Astrocyte of the cerebellum (primary cell): ENCODE measurements around the gene MAT2B.

Experiments used
- DNase-seq: peaks from one replicate; pipeline ENCODE4 v3.0.0-alpha.2; 2011; ENCODE audit warnings: low read depth
- H3K4me3 ChIP-seq: 2 replicates; pipeline ENCODE4 v1.5.1; 2011; ENCODE audit warnings: mild to moderate bottlenecking, low read depth, low read length, moderate library complexity
- in situ Hi-C: cut with HindIII; loops from 2 replicates; pipeline ENCODE4 v1.10.0; 2017; ENCODE audit warnings: low sequenced_read_pairs
- TF ChIP-seq, protein P1 (sequence below): IDR thresholded peaks from 2 replicates; pipeline ENCODE4 v1.5.1; 2012; ENCODE audit warnings: low read length, low read depth, moderate library complexity, mild to moderate bottlenecking; ENCODE audit errors: missing control alignments

MAT2B gene

GRCh38 chr5:163505368-163506094 is at the start of gene MAT2B:
MAT2B (plus strand) TSS chr5:163505619; CDS start chr5:163505687, 68 bp downstream.
- in situ Hi-C loops, result no loop called here
- peak within 1 kb of the TSS; percentile 85 for H3K4me3 ChIP-seq
- DNase-seq, result peak; percentile 82
- TF ChIP-seq, protein P1, sequence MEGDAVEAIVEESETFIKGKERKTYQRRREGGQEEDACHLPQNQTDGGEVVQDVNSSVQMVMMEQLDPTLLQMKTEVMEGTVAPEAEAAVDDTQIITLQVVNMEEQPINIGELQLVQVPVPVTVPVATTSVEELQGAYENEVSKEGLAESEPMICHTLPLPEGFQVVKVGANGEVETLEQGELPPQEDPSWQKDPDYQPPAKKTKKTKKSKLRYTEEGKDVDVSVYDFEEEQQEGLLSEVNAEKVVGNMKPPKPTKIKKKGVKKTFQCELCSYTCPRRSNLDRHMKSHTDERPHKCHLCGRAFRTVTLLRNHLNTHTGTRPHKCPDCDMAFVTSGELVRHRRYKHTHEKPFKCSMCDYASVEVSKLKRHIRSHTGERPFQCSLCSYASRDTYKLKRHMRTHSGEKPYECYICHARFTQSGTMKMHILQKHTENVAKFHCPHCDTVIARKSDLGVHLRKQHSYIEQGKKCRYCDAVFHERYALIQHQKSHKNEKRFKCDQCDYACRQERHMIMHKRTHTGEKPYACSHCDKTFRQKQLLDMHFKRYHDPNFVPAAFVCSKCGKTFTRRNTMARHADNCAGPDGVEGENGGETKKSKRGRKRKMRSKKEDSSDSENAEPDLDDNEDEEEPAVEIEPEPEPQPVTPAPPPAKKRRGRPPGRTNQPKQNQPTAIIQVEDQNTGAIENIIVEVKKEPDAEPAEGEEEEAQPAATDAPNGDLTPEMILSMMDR, result peak; percentile 32

DNA sequence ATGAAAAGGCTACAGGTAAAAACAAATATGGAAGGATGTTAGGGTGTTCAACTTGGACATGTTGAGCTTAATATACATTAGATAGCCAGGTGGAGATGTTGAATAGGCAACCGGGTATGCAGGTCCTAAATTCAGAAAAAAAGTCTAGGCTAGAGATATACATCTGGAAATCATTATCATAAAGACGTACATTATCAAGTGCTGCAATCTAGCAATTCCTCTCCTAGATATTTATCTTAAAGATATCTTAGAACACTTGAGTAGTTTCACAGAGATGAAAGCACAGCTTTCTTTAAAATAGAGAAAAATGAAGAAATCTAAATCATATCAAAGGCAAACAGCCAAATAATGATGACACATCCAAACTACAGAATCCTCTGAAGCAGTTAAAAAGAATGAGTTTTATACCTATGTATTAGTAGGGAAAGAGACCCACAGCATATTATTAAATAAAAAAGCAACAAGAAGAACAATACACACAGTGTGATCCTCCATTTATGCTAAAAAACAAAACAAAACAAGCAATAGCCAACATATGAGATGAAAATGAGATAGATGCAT is 49.3 kb upstream of the MAT2B start:
- H3K4me3 ChIP-seq, result no peak overlapping the region
- TF ChIP-seq, protein P1, result no peak
- no peak for DNase-seq
- in situ Hi-C loops, result no loop called here

DNA sequence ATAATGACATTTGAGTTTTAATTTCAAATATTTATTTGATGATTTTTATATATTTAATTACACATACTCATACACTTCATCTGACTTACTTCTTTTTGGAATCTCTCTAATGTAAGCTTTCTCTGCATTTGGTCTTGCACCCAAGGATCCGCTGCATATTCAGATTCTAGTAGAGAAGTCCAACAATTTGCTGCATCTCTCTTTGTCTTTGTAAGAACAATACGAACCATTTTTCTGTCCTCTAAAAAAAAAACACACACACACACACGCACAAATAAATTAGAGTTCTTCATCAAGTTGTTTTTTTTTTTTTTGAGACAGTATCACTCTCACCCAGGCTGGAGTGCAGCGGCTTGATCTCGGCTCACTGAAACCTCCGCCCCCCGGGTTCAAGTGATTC is 48.6 kb upstream of the MAT2B start:
- in situ Hi-C loops, result no loop called here
- DNase-seq, result no peak
- H3K4me3 ChIP-seq, result no peak overlapping the region
- TF ChIP-seq, protein P1, result no peak

- TF ChIP-seq, protein P1, result no peak
- H3K4me3 ChIP-seq, result peak overlapping the region; percentile 65
- no peak for DNase-seq
- in situ Hi-C loops, result no loop called here
Observed at GRCh38 chr5:163458778-163459385, 46.5 kb upstream of the MAT2B start.

DNA sequence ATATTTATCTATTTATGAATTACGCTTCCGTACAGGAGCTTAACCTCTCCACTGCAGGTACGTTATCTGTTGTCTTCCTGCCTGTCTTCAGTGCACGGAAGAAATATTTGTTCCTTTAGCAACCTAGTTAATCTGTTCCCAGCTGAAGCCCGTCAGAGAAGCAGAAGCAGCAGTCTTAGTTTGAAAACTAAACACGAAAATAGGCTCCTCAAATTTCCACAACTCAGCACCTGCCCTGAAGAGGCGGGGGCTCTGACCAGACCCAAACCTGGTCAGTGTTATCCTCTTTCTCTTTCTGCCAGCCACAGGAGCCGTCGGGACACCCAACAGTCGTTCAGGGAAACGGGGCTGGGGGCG is 46.0 kb upstream of the MAT2B start:
- DNase-seq, result no peak
- in situ Hi-C loops, result no loop called here

GRCh38 chr5:163459819-163460561 is 45.4 kb upstream of the MAT2B start, which contains the start of gene NUDCD2:
NUDCD2 (minus strand) TSS chr5:163460102; CDS start chr5:163460050, 52 bp downstream.
- H3K4me3 ChIP-seq, result peak within 1 kb of the TSS; percentile 65
- in situ Hi-C loops, result no loop called here
- TF ChIP-seq, protein P1, result peak; percentile 23
- peak; percentile 99 for DNase-seq

More for the DNA sequence above, 46.0 kb upstream of the MAT2B start:
- H3K4me3 ChIP-seq, result peak overlapping the region; percentile 65
- TF ChIP-seq, protein P1, result no peak
